Stimulated activated CD8-positive, alpha-beta memory T cell treated with anti-CD3 and anti-CD28 coated beads, Interleukin-12 subunit alpha, Interleukin-12 subunit beta, amount 100 ng/mL, for 4 hours (primary cell): ENCODE results near the gene PLEKHG4.
A peak's percentile ranks its signal among the peaks of the same experiment; 100 is the strongest.

Experiments
- DNase-seq: peaks from one replicate; pipeline ENCODE4 v3.0.0-alpha.2; 2020; ENCODE audit warnings: low read depth

PLEKHG4 gene

DNA sequence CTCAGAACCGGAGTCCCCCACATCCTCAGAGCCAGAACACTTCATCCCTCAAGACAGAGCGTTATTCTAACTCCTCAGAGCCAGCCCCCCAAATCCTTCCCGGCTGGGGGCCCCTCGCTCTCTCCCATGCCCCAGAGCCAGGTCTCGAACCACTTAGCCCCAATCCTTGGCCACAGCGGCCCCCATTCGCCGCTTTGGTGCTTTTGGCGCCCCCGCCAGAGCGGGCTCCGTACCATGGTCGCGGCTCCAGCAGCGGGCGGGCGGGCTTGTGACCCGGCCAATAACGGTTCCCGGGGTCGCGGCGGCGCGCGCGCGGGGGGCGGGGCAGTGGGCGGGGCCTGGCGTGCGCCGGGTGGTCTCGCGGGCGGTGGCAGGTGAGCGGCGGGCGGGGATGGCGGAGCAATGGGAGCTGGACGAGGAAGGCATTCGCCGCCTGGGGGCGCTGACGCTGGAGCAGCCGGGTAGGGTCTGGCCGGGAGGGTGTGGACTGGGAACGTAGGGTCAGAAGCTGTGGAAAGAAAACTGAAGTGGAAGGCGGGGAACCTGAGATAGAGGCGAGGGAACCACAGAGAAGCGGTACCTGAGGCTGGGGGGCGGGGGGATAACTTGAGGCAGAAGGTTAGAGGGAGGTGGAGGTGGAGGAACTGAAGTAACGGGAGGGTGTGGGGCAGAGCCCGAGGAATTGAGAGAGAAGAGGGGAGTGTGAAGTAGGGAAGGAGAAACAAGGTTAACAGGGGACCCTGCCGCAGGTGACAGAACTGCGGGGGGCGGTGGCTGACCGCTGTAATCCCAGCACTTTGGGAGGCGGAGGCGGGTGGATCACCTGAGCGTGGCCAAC is 47.4 kb downstream of the PLEKHG4 start, which contains the start of the genes KCTD19 and LRRC36:
Gene KCTD19, minus strand, starts transcription at position 270 of the 838 bp plus-strand sequence. Its CDS starts 34 bp downstream, at position 236.
Gene LRRC36, plus strand, starts transcription at position 344 of the 838 bp plus-strand sequence. Its CDS starts 48 bp downstream, at position 392.
- peak; percentile 50 for DNase-seq

- no peak for DNase-seq
Observed at GRCh38 chr16:67327743-67328142, 48.4 kb downstream of the PLEKHG4 start.

DNA sequence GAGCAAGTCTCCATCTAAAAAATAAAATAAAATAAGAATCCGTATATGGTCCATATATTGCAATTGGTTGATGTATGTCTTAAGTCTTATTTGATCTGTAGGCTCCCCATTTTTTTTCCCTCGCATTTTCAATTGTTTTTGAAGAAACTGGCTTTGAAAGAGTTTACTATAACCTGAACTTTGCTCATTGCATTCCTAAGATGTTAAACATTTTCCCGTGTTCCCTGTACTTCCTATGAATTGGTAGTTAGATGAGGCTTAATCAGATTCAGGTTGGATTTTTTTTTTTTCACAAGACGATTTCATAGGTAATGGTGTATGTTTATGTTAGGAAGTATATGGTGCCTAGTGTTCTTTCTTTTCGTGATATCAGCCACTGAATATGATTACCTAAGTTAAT is 50.6 kb downstream of the PLEKHG4 start:
- no peak for DNase-seq

- no peak for DNase-seq
Observed at GRCh38 chr16:67333315-67333714, 54.0 kb downstream of the PLEKHG4 start.

GRCh38 chr16:67336116-67336515 is 56.8 kb downstream of the PLEKHG4 start:
- no peak for DNase-seq

GRCh38 chr16:67336648-67337047 is 57.3 kb downstream of the PLEKHG4 start:
- no peak for DNase-seq
